Putamen (tissue), 1 donor: ENCODE results near the gene MLF2.
A peak's percentile ranks its signal among the peaks of the same experiment; 100 is the strongest.

Experiments used
- DNase-seq: peaks from one replicate; pipeline ENCODE4 v3.0.0-alpha.2; 2016; ENCODE audit warnings: low spot score

MLF2 gene

DNA sequence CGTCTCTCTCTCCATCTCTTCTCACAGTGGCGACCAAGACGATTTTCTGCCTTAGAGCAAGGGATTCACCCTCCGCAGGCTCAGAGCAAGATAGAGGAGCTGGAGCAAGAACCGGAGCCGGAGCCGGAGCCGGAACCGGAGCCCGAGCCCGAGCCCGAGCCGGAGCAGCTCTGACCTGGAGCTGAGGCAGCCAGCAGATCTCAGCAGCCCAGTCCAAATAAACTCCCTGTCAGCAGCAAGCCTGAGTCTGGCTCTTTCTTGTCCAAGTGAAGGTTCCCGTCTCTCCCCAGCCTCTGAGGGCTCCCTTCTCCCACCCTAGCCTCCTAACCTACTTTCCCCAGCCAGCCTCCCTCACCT lies 25.3 kb upstream of the MLF2 start:
- DNase-seq = no peak

GRCh38 chr12:6777386-6777785 lies 24.4 kb upstream of the MLF2 start:
- no peak for DNase-seq

- no peak for DNase-seq
Measured at GRCh38 chr12:6775185-6776174, 22.5 kb upstream of the MLF2 start.

DNA sequence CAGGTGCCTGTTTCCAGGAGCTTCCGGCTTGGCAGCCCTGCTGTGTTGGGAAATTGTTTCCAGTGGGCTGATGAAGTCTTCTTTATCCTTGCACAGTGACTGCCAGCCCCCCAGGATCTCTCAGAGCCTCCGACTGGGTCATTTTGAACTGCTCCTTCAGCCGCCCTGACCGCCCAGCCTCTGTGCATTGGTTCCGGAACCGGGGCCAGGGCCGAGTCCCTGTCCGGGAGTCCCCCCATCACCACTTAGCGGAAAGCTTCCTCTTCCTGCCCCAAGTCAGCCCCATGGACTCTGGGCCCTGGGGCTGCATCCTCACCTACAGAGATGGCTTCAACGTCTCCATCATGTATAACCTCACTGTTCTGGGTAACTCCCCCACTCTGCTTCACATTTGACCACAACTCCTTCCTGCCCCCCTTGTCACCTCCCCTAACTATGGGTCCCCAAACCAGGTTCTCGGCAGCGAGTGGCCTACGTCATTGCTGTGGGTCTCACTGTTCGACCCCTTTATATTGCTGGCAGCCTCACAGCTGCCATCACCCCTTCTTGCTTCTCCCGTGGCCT lies 21.6 kb upstream of the MLF2 start:
- DNase-seq = no peak

DNA sequence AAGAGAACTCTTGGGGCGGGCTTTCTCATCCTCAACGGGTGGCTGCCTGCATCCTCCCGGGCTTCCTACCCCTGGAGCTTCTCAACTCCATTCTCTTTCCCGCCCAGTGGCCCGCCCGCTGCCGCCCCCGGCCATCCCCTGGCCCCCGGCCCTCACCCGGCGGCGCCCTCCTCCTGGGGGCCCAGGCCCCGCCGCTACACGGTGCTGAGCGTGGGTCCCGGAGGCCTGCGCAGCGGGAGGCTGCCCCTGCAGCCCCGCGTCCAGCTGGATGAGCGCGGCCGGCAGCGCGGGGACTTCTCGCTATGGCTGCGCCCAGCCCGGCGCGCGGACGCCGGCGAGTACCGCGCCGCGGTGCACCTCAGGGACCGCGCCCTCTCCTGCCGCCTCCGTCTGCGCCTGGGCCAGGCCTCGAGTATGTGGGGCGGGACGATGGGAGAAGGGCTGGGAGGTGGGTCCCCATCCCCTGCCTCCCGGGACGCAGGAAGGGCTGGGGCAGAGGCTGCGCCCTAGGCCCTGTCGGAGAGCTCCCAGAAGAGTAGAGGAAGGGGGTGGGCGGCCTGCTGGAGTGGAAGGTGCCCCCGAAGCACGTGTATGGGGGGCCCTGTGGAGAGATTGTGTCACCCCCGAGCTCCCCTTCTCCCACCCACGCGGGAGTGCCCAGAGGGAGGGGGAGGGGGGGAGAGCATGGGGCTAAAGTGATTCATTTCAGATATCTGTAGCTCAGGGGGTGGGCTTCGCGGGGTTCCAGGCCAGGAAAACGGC lies 20.8 kb upstream of the MLF2 start:
- DNase-seq = no peak

GRCh38 chr12:6772726-6773589 lies 20.0 kb upstream of the MLF2 start:
- DNase-seq = no peak

DNA sequence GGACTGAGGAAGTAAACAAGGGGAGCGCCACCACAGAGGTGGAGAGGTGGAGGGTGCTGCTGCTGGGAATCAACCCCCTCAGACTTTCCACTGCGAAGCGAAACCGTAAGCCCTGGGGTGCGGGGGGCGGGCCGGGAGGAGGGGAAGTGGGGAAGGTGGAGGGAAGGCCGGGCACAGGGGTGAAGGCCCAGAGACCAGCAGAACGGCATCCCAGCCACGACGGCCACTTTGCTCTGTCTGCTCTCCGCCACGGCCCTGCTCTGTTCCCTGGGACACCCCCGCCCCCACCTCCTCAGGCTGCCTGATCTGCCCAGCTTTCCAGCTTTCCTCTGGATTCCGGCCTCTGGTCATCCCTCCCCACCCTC lies 19.4 kb upstream of the MLF2 start, which contains the start of gene LAG3:
TSS of gene LAG3 (plus strand) at position 190 of the 365 bp plus-strand sequence. CDS start 333 bp downstream, outside the sequence.
- DNase-seq = no peak

DNA sequence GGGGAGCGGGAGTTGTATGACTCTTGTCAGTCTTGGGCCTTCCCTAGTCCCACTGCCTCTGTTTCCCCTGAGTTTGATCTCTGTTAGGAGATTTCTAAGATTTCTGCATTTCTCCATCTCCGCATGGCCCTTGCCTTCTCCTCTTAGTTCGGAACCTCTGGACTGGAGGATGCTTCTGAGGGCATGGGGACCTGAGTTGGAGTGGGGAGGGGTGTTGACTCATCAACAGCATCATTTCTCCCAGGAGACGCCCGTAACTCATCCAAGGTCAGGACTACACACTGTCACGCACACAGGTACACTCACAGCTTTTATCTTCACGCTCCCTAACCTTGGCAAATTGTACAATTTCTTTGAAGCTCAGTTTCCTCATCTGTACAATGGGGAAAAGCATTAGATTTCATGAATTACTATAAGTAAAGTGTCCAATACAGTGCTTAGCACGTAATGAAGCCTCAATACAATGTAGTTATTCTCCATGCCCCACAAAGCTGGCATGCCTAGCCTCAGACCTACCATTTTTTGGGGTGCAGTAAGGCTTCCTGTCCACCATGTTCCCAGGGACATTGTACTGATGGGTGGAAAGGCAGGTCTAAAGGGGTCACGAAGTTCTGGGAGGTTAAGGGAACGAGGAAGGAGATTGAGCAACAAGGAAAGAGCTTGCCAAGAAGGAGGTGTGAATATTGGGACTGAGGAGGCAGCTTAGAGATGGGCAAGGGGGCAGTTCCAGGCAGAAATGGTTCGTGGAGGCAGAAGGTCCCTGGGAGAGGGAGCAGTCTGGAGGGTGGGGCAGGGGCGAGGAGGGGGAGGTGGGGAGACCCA lies 18.8 kb upstream of the MLF2 start:
- DNase-seq = no peak

DNA sequence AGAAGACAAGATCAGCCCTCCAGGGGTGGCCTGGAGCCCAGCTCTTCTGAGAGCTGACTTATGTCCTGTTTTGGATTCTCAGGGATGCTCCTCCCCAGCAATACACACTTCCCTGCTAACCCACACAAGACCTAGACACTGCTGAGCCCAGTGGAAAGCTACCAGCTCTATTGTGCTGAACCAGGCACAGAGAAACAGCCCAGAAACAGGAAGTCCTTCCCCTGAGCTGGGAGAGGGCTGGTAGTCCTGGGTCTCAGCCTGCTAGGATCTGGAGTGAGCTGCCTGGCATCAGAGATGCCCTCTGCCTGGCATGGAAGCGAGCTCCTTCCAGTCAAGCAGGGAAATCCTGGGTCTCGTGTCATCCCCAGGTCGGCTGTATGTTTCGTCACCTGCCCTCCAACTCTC lies 18.2 kb upstream of the MLF2 start:
- DNase-seq = no peak

GRCh38 chr12:6770600-6770999 lies 17.7 kb upstream of the MLF2 start:
- DNase-seq = no peak

DNA sequence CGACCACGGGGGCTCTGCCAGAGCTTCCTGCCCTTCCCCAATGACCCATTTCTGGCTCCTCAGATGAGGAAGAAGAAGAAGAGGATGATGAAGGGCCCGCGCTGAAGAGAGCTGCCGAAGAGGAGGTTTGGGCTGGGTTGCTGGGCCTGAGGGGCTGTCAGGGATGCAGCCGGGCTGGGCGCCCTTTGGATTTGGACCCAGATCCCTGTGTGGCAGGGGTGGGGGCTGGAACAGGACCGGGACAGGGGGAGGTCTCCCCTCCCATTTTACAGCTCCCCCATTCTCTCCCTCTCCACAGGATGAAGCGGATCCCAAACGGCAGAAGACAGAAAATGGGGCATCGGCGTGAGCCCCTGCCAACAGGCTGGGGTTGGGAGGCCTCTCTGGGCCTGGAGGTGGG lies 17.2 kb upstream of the MLF2 start:
- DNase-seq = no peak

GRCh38 chr12:6769666-6770065 lies 16.7 kb upstream of the MLF2 start:
- DNase-seq = no peak

GRCh38 chr12:6768990-6769389 lies 16.0 kb upstream of the MLF2 start:
- no peak for DNase-seq

- no peak for DNase-seq
Measured at GRCh38 chr12:6768437-6768914, 15.5 kb upstream of the MLF2 start.

DNA sequence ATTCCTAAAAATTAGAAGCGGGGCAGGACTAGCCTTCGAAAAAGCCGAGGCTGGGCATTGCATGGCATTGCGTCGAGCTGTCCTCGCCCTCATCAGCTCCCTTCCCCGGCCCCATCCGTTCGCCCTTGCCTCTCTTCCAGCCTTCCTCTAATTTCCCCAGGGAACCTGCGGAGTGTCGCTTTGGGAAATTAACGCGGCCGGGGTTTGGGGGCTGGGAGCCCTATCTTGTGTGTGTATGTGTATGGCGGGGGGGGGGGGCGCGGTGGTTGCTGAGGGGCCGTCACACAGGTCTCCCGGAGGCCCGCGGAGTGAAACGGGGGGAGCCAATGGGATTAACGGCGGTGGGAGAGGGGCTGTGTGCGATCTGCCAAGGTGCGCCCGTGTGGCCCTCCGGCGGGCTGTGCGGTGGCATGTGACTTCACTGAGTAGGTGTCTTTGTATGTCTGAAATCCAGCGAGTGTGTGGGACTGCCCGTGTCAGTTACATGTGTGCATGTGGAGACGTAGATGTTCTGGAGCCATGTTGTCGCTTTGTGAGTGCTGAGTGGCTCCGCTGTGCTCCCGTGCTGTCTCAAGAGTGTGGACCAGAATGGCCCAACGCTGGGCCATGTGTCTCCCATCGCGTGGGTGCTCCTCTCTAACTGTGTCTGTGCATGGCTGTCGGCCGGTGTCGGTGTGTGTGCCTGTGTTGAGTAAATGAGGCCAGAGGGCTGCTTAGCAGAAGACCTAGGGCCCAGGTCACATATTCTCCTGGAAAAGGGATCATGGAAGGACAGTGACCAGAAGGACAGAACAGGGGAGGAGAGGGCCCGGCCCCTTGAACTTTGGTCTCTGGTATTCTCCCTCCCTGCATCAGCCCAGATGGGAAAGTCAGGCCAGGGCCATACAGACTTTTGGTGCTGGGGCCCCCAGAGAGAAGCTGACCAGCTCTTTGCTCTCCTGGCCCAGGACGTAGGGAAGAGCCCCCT lies 14.7 kb upstream of the MLF2 start:
- peak; percentile 73 for DNase-seq

DNA sequence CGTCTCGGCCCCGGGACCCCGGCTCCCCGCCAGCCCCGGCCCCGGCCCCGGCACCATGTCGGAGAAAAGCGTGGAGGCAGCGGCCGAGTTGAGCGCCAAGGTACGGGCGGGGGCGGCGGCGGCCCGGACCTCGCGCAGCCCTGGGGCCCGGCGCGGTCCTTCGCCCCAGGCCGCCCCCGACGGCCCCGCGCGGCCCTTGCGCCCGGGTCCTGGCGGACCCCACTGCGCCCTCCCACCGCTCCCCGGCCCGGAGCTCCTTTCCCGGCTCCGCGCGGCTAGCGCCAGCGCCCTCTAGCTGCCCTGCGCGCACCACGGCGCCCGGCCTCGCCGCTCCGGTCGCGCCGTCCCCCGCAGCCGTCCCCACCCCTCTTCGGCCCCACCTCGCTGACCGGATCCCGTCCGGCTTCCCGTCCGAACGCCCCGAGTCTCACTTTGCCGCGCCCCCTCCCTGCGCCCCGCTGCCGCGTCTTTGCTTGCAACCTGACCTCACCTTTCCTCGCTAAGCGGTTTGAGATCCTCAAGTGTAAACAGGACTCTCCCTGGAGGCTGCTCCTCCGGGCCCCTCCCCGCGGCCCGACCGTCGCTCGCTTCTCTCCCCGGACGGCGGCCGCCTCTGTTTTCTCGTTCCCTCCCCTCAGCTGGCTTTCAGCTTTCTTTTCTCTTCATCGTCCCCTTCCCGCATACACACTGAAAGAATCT lies 13.9 kb upstream of the MLF2 start:
- peak; percentile 59 for DNase-seq

DNA sequence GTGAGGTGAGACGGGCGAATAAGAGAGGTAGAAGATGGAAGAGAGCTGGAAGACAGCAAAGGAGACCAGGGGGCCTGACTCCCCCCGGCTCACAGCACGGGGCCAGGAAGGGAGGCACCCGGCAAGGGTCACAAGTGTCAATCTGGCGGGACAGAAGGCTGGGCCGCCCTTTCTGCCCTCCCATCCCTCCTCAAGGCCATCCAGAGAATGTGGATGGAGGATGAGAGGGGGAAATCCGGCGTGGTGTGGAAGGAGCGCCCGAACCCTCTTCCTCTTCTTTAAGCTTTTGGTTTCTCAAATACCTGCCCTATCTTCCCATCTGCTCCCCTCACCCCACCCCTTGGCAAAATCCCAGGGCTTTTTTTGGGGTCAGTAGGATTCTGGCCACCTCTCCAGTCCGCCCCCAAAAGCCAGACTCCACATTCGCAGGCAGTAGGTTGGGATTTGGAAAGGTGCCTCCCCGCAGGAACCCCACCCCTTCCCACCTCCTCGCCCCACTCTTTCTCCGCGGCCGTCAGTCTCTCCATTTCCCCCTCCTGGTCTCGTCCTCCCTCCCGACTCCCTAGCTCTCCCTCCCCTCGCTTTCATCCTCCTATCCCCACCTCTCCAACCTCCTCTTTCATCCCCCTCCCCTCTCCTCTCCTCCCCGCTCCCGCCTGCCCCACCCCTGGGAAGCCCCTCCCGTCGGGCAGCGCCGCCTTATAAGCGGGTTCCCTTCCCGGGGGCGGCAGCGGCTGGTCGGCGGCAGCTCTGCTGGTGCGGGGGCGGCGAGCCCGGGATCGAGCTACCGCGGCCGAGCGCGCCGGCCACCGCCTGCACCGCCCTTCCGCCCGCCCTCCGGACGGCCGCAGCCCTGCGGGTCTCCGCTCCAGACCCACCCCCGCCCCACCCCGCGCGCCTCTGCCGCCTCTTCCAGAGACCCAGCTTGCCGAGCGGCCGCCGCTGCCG lies 13.0 kb upstream of the MLF2 start, which contains the start of gene PTMS:
TSS of gene PTMS (plus strand) at position 730 of the 948 bp plus-strand sequence. CDS start 343 bp downstream, outside the sequence.
- peak; percentile 67 for DNase-seq
